GM19324 (cell line): ENCODE results near the gene GPC1.
"Not testable (repeated sequence)": the region's sequence is repeated elsewhere in the genome, so short reads cannot be mapped to it uniquely, and the experiment has no call there.

ENCODE experiments used
- ATAC-seq: cut with Tn5 transposase; IDR thresholded peaks from one replicate; pipeline ENCODE4 v1.9.1; 2021; ENCODE audit warnings: mild to moderate bottlenecking, moderate library complexity; ENCODE audit not compliant: unreplicated experiment, low FRiP score

Gene GPC1

GRCh38 chr2:240435457-240435947 is at the start of gene GPC1:
Gene GPC1, plus strand, starts transcription at chr2:240435663. Its CDS starts 256 bp downstream, at chr2:240435919.
- peak; percentile 54 for ATAC-seq

DNA sequence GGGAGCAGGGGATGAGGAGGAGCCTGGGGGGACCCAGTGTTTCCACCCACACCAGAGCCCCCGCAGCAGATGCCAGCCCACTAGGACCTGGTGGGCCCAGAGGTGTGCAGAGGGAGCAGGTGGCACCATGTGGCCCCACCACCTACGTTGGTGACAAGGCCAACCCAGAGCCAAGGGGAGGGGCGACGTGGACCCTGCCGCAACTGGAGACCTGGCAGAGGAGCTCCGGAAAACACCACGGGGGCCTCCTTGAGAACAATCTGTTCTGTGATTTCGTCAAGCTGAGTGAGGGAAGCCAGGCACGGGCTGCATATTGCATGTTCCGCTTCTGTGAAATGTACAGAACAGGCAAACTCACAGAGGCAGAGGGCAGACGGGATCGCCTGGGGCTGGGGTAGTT is 49.1 kb upstream of the GPC1 start:
- no peak for ATAC-seq

DNA sequence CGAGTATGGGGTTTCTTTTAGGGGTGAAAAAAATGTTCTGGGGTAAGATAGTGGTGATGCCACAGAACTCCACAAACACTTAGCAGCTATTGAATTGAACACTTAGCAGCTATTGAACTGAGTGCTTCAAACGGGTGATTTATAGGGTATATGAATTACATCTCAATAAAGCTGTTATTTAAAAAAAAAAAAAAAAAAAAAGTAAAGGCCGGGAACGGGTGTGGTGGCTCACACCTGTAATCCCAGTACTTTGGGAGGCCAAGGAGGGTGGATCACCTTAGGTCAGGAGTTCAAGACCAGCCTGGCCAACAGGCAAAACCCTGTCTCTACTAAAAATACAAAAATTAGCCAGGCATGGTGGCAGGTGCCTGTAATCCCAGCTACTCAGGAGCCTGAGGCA is 48.7 kb upstream of the GPC1 start:
- not testable (repeated sequence) for ATAC-seq

- ATAC-seq: no peak
Measured at GRCh38 chr2:240387325-240387668, 48.2 kb upstream of the GPC1 start.

GRCh38 chr2:240387669-240388358 is 47.6 kb upstream of the GPC1 start:
- ATAC-seq: no peak

DNA sequence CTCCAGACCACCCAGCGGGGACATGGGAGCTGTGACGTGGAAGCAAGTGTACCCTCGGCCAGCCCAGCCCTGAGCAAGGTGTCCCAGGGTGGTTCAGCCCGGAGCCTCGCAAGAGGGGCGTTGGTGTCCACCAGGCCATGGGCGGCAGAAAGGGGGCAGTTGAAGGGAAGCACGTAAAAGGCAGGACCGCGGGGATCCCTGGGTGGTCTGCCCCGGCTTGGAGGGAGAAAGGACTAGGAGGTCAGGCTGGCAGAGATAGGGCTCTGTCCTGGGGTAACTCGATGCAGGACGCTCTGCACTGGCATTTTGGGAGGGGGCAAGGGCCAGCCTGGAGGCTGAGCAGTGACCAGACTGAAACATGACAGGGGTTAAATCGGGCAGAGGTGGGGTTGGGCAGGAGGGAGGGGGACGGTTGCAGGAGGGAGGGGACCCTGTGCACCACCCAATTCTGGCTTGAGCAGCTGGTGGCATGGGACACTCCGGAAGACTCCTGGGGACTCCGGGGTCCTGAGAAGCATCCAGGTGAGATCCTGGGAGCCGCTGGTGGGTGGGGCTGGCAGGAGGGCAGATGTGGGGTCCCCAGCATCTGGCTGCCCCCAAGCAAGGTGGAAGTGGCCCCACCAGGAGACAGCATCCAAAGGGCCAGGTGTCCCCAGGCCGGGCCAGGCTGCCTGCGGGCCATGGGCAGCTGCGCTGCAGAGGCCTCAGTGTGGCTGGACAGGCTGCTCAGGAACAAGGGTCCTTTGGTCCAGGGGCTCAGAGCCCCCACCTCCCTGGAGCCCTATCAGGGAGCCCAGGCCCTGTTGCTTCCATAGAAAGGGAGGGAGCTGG is 46.8 kb upstream of the GPC1 start:
- no peak for ATAC-seq

- no peak for ATAC-seq
Measured at GRCh38 chr2:240389302-240389805, 46.1 kb upstream of the GPC1 start.

DNA sequence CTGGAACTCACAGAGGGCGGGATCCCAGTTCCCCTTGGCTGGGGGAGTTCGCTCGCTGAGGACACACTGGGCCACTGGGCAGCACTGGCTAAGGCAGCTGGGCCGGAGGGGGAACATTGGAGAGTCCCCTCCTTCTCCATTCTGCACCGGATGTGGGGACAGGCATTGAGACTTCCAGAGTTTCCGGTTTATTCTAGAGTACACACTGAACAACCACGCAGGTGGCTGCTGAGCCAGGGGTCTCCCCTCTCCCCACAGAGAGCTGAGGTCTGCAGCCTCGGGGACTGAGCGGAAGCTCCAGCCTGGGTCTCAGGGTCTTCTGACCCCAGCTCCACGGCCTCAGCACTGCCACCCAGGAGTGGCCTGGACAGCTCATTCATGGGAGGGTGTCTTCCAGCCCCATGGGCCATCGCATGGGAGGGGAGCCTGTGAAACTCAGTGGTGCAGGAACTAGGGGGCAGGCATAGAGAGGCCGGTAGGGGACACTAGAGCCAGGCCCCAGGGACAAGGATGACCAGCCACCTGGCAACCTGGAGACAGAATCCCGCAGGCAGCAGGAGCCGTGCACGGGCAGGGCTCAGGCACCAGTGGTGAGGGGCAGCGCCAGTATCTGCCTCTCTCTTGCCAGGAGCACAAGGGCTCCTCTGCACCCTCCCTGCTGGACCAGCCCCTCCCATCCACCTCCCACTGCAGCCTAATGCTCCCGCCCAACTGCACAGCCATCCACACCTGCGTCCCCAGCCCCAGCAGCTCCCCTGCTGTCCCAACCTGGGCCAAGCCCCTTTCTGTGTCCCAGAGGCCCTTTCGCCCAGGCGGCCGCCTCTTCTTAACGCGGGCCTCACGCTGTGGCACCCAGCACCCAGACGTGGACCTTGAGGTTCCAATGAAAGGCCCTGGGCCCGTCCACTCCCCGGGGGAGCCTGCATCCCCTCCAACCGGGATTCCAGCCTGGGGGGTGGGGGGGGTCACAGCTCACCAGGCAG is 45.1 kb upstream of the GPC1 start:
- no peak for ATAC-seq

DNA sequence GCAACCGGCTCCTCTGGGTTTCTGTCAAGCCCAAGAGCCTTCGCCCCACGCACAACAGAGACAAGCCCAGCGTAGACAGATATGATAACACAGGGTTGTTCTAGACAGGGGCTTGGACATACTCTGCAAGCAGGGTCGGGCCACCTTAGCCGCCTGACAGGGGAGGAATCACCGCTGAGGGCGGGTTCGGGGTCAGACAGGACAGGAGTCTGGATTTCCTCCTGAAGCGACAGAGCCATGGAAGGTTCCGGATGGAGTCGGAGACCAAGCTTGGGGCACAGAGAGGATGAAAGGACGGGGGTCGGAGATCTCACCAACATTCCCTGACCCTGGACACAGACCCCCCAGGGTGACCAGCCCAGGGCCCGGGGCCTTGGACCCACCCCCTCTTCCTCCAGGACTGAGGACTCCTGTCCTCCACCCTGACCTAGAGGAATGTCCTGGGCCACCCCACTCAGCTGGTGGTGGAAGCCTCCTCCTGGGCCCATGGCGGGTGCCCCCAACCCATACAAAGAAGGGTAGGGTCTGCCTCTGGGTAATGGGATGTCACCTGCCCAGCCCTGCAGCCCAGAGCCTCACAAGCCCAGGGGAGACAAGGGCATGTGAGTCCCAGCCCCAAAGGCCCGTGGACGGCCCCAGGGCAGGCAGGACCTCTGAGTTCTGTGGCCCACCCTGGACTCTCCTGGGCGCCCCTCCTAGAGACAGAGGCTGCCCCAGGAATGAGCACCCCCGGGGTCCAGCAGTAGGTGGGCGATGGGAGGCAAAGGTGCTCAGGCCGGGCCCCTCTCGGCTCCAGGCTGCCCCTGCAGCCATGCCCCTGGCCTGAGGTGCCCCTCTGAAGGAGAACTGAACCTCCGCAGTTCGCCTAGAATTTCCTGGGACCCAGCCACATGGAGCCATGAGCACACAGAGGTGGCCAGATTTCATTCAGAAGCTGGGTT is 44.1 kb upstream of the GPC1 start:
- ATAC-seq: no peak

DNA sequence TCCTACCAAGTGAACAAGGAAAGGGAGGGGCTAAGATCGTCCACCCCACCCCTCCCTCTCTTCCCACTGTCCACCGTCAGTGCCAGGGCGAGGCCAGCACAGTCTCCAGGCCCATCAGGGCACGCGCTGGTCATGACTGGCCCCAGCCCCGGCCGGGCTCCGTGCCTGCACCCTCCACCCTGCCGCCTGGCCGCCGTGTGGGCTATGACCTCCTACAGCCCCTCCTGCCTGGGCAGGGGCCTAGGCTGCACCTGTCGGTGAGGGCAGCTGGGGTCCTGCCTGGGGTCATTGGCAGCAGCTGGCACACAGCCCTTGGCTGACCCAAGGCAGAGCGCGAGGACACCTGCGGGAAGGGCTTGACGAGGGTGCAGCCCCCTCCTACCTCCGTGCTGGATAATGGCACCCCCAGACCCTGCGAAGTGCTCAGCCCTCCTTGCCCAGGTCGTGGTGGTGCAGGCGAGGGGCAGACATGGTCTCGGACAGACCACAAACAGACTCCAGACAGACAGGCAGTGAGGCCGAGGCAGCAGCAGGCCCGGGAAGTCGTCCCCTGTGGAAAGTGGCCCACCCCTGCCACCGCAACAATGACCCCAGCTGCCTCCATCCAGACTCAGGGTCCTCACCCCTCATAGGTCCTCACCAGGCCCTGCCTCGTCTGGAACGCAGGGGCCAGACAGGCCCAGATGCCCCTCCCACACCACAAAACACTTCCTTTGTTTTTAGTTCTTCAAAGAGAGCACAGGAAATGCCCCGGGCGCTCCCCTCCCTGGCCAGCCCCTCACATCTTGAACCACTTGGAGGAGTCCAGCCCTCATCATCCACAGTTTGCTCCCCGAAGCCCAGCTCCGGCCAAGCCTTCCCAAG is 43.1 kb upstream of the GPC1 start:
- no peak for ATAC-seq

- ATAC-seq: no peak
Measured at GRCh38 chr2:240392948-240393830, 42.3 kb upstream of the GPC1 start.

GRCh38 chr2:240393831-240394410 is 41.5 kb upstream of the GPC1 start:
- ATAC-seq: no peak

- ATAC-seq: no peak
Measured at GRCh38 chr2:240394549-240394948, 40.9 kb upstream of the GPC1 start.

DNA sequence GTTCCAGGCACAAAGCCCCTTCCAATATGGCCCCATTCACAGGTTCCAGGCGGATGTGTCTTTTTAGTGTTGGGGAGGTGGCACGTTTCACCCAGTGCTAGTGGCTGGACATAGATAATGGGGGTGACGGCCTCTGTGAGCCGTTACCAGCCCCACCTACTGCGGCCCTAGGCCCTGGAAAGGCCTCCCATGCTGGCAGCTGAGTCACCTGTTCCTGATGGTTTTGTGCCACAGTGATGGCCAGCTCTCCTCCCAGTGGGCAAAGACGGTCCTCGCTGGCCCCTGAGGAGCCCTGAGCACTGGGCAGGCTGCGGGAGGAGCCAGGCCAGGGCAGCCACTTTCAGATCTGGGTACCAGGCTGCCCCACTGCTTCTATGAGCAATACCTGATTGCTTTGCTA is 40.0 kb upstream of the GPC1 start:
- ATAC-seq: no peak

DNA sequence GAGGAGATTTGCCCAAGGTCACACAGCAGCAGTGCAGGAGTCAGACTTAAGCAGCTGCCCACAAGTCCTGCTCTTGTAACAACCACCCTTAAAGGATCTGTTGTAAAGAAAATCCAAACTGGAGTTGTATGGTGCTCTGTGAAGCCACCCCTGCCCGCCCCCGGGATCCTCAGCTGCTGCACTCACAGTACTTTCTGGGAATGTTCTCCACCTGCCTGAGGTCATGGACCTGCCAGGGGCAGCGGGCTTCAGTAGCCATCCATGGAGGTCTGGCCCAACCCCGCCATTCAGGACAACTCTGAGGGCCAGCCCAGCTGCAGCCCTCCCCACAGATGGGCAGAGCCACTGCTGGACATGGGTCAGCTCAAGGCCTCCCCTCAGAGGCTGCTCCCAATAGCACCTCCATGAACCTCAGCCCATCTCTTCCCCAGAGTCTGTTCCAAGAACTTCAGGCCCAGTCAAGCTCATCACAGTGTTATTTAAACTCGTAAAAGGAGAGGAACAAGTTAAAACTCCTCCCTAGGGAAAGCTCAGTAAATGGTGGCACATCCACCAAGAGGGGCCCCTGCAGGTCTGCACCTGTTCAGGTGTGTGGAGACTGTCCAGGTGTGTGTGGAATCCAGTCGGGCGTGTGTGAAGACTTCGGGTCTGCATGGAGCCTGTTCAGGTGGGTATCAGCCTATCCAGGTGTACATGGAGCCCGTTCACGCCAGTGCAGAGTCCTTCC is 39.4 kb upstream of the GPC1 start:
- no peak for ATAC-seq
